Loucy (cell line): ENCODE data around the gene CCDC88A.

Source experiments
- CTCF ChIP-seq: fragments of 200-600 bp; sonication (generic); conservative IDR thresholded peaks from 2 replicates; pipeline ENCODE4 v1.5.1; 2014; ENCODE audit warnings: mild to moderate bottlenecking, antibody characterized with exemption, low read length
- EZH2phosphoT487 ChIP-seq: fragments of 200-600 bp; IDR thresholded peaks from 2 replicates; pipeline ENCODE4 v1.6.1; 2018; ENCODE audit warnings: antibody characterized with exemption, mild to moderate bottlenecking, moderate library complexity, borderline replicate concordance

GRCh38 chr2:55403256-55403998 lies 16.2 kb downstream of the CCDC88A start:
- TF ChIP-seq CTCF (no peak), EZH2phosphoT487 (no peak)
